ENCODE data around the gene CYSTM1.

CYSTM1 gene, protein sequence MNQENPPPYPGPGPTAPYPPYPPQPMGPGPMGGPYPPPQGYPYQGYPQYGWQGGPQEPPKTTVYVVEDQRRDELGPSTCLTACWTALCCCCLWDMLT

DNA sequence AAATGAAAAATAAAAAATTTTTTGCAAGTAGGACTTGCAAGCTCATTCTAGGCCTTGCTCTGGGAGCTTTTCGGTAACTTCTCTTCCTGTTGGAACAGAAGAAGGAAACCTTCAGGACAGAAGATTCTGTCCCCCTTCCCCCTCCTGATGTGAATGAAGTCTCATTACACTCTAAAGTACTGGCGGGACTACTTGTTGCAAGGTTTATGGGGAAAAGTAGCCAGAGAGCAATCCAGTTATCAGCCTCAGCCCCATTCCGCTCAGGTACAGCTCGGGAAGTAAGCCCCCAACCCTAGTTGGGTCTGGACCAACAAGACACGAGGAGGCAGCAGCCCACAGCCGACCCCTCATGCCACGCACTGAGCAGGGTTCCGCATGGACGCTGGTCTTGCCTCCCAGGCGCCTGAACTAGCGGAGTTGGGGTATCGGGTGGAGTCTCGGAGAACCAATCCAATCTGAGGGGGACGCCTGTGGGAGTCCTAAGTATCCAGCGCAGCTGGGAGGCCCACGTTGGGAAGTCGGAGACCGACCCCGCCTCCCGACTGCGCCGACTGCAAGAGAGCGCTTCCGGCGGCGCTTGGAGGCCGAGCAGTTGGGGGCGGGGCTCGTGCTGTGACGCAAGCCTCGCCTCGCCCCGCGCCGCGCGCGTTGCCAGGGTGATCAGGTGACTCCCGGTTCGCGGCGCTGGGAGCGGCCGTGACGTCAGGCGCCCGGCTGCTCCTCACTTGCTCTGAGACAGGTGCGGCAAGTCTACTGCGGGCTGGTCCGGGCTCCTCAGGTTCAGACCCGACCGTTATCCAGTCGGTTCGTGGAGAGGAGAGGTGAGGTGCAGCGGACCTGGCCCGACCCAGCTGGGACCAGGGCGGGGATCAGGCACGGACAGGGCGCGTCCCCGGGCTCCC, at the start of gene CYSTM1:
Gene CYSTM1, plus strand, starts transcription at position 724 of the 902 bp plus-strand sequence. CDS start 19,278 bp downstream, outside the sequence.
- Histone ChIP-seq H2AFZ (ENCODE audit: low read depth, low read length) (peak within 1 kb of the TSS; percentile 88), H3K9me3 (ENCODE audit: low read length) (no peaks in the 10 kb centered on the region), H3K36me3 (ENCODE audit: insufficient read depth, low read length) (no peaks in the 10 kb centered on the region), H3K27me3 (ENCODE audit: insufficient read depth, low read length) (no peaks in the 10 kb centered on the region), H3K4me1 (ENCODE audit: insufficient read depth, low read length) (peaks cover 10% of the 10 kb centered on the region), H3K4me3 (ENCODE audit: low read length) (peak within 1 kb of the TSS; percentile 68)

DNA sequence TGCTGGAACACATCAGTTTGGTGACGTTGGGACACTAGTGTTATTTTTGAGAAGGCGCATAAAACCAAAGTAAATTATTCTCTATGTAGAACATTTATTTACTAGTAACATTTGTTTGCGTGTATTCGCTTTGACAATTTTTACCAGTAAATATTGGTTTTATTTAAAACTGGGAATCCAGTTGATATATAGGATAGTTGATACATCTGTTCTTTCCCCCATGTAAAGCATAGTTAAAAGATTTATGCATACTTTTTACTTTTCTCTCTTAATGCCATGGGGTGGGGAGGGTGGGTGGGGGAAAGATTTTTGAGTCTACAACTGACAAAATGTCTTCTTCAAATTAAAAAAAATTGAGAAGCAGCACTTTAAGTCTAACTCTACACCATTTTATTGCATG, 49.4 kb upstream of the CYSTM1 start, which contains the start of gene IGIP:
Gene IGIP, plus strand, starts transcription at position 301 of the 400 bp plus-strand sequence. CDS start 2,540 bp downstream, outside the sequence.
- Histone ChIP-seq H3K4me3 (ENCODE audit: low read length) (no peak within 1 kb of the TSS), H3K36me3 (ENCODE audit: insufficient read depth, low read length) (no peaks in the 10 kb centered on the region), H3K4me1 (ENCODE audit: insufficient read depth, low read length) (no peaks in the 10 kb centered on the region), H2AFZ (ENCODE audit: low read depth, low read length) (no peak within 1 kb of the TSS), H3K9me3 (ENCODE audit: low read length) (no peaks in the 10 kb centered on the region), H3K27me3 (ENCODE audit: insufficient read depth, low read length) (peaks cover under 1% of the 10 kb centered on the region)

DNA sequence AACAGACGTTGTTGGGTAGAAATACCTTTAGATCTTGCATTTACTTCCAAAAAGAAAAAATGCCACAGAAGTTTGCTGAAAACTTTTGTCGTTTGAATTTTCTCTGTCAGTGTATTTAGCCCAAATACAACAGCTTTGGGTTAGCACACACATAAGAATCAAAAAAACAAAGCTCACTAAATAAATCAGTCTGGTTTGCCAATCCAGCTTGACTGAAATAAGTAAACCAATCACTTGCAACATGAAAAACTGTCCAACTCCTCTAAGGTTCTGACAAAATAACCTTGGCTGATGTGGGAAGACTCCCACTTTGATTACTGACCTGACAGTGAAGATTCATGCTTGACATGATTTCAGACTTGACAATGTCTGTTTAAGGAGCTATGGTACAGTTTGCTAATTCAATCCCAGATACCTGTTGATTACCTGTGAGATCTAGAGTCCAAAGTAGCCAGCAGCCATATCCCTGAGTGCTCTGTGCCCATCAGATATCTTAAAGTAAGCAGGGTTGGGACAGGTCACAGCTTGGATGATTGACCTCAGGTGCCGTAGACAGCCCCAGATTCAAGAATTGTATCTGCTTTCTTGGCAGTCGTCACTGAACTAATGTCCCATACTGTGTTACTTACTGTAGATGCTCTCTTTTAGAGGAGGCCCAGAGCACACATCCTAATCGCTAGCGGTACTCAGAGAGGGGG, 48.5 kb upstream of the CYSTM1 start:
- Histone ChIP-seq H3K27me3 (ENCODE audit: insufficient read depth, low read length) (peaks cover 3% of the 10 kb centered on the region), H3K4me1 (ENCODE audit: insufficient read depth, low read length) (no peaks in the 10 kb centered on the region), H3K9me3 (ENCODE audit: low read length) (no peaks in the 10 kb centered on the region), H3K4me3 (ENCODE audit: low read length) (no peak overlapping the region), H2AFZ (ENCODE audit: low read depth, low read length) (no peak overlapping the region), H3K36me3 (ENCODE audit: insufficient read depth, low read length) (no peaks in the 10 kb centered on the region)

DNA sequence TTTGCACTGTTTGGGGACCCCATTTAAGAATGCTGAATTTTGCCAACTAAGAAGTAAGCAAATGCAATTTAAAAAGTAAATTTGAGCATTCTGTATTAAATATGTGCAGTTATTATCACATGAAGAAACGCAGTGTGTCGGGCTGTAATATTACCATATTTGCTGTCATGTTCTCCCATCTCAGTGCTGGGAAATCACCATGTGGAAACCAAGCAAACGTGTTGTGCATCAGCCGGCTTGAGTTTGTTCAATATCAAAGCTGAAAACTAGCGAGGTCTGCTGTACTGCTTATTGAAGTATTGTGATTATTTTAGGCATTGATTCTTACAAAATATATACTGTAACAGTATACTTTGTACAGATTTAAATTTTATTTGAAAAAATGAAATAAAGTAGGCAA, 46.6 kb upstream of the CYSTM1 start:
- Histone ChIP-seq H3K4me3 (ENCODE audit: low read length) (no peak overlapping the region), H3K36me3 (ENCODE audit: insufficient read depth, low read length) (no peaks in the 10 kb centered on the region), H2AFZ (ENCODE audit: low read depth, low read length) (no peak overlapping the region), H3K4me1 (ENCODE audit: insufficient read depth, low read length) (no peaks in the 10 kb centered on the region), H3K27me3 (ENCODE audit: insufficient read depth, low read length) (peaks cover 19% of the 10 kb centered on the region), H3K9me3 (ENCODE audit: low read length) (no peaks in the 10 kb centered on the region)

DNA sequence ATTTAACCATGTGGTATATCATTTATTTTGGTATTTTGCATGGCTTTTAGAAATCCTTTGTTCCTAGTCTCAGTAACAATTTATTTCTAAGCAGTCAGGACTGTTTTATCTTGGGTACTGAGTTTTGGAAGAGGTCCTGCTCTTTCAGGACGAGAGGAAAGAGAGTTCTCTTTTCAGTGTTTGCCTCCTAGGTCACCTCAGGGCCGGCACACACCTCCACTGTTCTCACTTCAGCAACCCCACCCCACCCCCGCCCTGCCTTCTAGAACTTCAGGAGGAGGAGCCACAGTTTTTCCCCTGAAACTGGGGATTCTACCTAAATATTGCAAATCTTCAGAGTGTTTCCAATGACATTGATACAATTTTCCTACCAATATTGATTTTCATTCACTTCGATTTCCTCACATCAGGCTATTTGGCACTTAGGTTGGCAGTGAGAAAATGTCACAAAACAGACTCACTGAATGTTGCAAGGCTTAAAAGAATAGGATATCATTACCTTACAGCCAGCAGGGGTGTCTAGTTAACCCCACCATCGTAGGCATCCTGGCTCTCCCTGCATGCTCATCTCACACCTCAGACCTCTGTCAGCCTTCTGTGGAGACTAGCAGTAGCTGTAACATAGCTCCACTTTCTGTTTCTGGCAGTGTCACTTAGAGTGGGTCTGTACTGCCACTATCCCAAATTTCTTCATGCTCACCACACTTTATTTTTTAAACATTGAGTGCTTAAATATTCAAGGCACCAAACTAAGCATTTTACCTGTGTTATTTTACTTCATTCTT, 43.8 kb upstream of the CYSTM1 start:
- peaks cover 26% of the 10 kb centered on the region for H3K27me3 ChIP-seq (ENCODE audit: insufficient read depth, low read length)

DNA sequence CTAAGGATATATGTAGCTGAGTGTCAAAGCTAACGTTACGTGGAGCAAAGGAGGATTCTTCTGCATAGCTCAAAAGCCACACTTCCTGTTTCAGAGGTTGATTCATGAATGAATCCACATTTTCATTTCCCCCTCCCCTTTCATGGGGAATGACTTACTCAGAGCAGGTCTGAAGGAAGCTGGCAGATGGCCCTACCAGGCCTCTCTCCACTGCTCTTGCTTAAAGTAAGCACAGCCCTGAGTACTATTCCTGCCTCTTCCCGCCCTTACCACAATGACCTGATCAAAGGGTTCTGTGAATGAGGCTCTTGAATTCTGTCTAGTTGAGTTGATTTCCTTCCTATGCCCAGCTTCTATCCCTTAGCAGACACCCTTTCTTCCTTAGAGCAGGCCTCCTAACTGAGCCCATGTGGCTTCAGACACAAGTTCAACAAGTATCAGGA, 43.0 kb upstream of the CYSTM1 start:
- H3K27me3 ChIP-seq (ENCODE audit: insufficient read depth, low read length), result peaks cover 26% of the 10 kb centered on the region
- H3K4me1 ChIP-seq (ENCODE audit: insufficient read depth, low read length), result no peaks in the 10 kb centered on the region
- no peak overlapping the region for H2AFZ ChIP-seq (ENCODE audit: low read depth, low read length)
- H3K4me3 ChIP-seq (ENCODE audit: low read length), result no peak overlapping the region
- no peaks in the 10 kb centered on the region for H3K9me3 ChIP-seq (ENCODE audit: low read length)
- no peaks in the 10 kb centered on the region for H3K36me3 ChIP-seq (ENCODE audit: insufficient read depth, low read length)

More for the DNA sequence above, 43.8 kb upstream of the CYSTM1 start:
- Histone ChIP-seq H3K9me3 (ENCODE audit: low read length) (no peaks in the 10 kb centered on the region), H3K36me3 (ENCODE audit: insufficient read depth, low read length) (no peaks in the 10 kb centered on the region), H3K4me3 (ENCODE audit: low read length) (no peak overlapping the region), H3K4me1 (ENCODE audit: insufficient read depth, low read length) (no peaks in the 10 kb centered on the region), H2AFZ (ENCODE audit: low read depth, low read length) (no peak overlapping the region)

DNA sequence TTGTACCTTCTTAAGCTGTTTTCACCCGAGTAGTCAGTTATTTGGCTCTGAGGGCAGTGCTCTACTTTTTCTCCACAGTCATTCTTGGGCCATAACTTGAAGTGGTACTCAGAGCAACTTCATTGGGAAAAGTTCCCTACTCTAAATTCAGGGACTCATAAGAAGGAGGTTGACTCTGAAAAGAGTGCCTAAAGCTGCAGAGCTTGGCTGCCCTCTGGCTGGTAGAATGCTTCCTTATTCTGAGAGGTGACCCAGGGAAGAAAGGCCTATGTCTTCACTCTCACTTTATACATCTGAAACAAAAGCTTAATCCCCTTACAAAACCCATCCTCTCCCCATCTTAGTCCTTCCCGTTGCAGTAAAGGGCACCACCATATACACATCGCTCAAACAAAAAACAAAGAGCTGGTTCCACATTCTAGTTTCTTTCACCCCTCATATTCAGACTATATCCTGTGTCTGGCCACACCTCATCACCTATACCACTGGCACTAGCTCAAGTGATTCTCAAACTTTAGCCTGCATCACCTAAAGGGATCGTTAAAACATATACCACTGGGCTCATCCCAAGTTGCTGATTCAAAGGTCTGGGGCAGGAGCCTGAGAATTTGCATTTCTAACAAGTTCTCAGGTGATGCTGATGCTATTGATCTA, 41.3 kb upstream of the CYSTM1 start:
- Histone ChIP-seq H3K9me3 (ENCODE audit: low read length) (no peaks in the 10 kb centered on the region), H3K27me3 (ENCODE audit: insufficient read depth, low read length) (peaks cover 30% of the 10 kb centered on the region), H3K36me3 (ENCODE audit: insufficient read depth, low read length) (no peaks in the 10 kb centered on the region)

DNA sequence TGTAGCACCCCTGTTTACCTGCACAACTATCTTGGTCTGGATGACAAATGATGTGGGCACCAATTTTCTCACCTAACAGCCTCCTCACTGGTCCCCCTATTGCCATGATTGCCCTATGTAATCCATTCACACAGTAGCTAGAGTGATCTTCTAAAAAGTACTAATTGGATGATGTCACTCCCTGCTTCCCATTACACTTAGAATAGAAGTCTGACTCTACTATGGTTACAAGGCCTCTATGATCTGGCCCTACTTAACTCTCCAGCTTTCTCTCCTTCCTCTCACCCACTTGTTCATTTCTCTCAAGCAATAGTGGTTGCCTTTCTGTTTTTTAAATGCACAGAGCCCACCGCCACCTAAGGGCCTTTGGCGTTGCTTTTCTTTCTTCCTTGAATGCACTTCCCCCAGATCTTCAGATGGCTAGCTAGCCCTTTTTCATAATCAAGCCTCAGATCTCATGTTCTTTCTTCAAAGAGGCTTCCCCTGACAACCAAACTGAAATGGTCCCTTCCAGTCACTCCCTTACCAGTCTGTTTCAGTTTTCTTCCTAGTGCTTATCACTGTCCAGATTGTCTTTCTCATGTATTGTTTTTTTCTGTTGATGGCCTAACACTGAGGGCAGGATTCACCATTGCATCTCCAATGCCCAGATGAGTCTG, 40.6 kb upstream of the CYSTM1 start:
- Histone ChIP-seq H2AFZ (ENCODE audit: low read depth, low read length) (no peak overlapping the region), H3K27me3 (ENCODE audit: insufficient read depth, low read length) (peaks cover 30% of the 10 kb centered on the region), H3K9me3 (ENCODE audit: low read length) (no peaks in the 10 kb centered on the region), H3K4me1 (ENCODE audit: insufficient read depth, low read length) (no peaks in the 10 kb centered on the region), H3K36me3 (ENCODE audit: insufficient read depth, low read length) (no peaks in the 10 kb centered on the region), H3K4me3 (ENCODE audit: low read length) (no peak overlapping the region)

More for the DNA sequence above, 41.3 kb upstream of the CYSTM1 start:
- no peaks in the 10 kb centered on the region for H3K4me1 ChIP-seq (ENCODE audit: insufficient read depth, low read length)
- H2AFZ ChIP-seq (ENCODE audit: low read depth, low read length), result no peak overlapping the region
- no peak overlapping the region for H3K4me3 ChIP-seq (ENCODE audit: low read length)

DNA sequence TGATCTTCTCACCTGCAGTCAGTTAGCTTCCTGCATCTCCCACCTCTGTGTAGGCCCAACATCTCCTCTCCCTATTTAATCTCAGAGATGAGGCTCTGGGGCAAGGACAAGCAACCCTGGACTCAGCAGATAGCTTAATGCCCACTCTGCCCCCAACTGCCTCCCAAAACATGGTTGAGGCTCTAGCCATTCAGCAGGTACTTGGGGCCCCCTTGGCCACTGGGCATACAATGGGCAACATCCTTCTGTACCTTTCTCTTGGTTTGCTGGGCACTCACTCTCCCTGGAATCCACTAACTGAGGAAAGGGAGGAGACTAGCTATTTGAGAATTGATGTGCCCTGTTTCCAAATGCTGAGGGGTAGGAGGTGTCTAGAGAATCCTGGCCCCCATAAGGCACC, 39.9 kb upstream of the CYSTM1 start:
- Histone ChIP-seq H3K27me3 (ENCODE audit: insufficient read depth, low read length) (peaks cover 33% of the 10 kb centered on the region), H3K4me3 (ENCODE audit: low read length) (no peak overlapping the region), H3K36me3 (ENCODE audit: insufficient read depth, low read length) (no peaks in the 10 kb centered on the region), H2AFZ (ENCODE audit: low read depth, low read length) (no peak overlapping the region), H3K4me1 (ENCODE audit: insufficient read depth, low read length) (no peaks in the 10 kb centered on the region), H3K9me3 (ENCODE audit: low read length) (no peaks in the 10 kb centered on the region)

DNA sequence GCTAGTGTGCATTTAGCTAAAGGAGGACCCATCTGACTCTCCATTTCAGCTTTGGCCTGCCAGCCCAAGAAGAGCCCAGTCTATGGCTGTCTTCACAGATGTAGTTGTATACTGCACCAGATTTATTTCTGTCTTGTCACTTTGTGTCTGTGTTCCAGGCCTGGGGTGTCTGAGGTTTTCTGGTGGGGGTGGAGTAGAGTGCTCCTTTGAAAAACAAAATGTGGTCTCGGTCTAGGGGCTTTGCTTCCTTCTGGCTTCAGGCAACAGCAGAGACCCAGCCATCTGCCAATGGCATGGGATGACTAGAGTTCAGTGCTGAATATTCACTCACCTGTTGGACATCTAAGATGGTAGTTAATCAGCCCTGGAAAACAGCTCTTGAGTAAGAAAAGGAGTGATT, 38.4 kb upstream of the CYSTM1 start:
- Histone ChIP-seq H2AFZ (ENCODE audit: low read depth, low read length) (no peak overlapping the region), H3K9me3 (ENCODE audit: low read length) (no peaks in the 10 kb centered on the region), H3K36me3 (ENCODE audit: insufficient read depth, low read length) (no peaks in the 10 kb centered on the region)

DNA sequence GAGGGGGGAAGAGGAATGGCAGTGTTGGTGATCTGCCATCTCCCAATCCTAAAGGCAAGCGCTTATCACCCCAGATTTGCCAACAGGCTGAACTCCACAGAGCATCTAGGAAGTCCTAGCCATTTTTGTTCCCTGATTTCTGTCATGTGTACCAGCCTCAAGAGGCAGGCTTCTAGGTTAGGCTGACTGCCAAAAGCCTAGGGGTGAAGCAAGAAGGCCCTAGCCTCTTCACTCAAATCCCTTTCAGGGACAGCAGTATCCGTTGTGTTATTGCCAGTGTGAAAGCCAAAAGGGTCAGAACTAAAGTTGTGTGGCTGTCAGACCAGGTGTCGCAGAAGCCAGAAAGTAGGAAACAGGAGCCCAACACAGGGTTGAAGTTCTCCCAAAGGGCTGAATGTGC, 34.6 kb upstream of the CYSTM1 start:
- peaks cover 36% of the 10 kb centered on the region for H3K27me3 ChIP-seq (ENCODE audit: insufficient read depth, low read length)
- no peak overlapping the region for H2AFZ ChIP-seq (ENCODE audit: low read depth, low read length)
- peaks cover under 1% of the 10 kb centered on the region for H3K4me1 ChIP-seq (ENCODE audit: insufficient read depth, low read length)
- no peaks in the 10 kb centered on the region for H3K9me3 ChIP-seq (ENCODE audit: low read length)
- H3K4me3 ChIP-seq (ENCODE audit: low read length), result no peak overlapping the region
- H3K36me3 ChIP-seq (ENCODE audit: insufficient read depth, low read length), result no peaks in the 10 kb centered on the region

More for the DNA sequence above, 38.4 kb upstream of the CYSTM1 start:
- H3K27me3 ChIP-seq (ENCODE audit: insufficient read depth, low read length), result peaks cover 41% of the 10 kb centered on the region
- H3K4me3 ChIP-seq (ENCODE audit: low read length), result no peak overlapping the region
- H3K4me1 ChIP-seq (ENCODE audit: insufficient read depth, low read length), result no peaks in the 10 kb centered on the region

DNA sequence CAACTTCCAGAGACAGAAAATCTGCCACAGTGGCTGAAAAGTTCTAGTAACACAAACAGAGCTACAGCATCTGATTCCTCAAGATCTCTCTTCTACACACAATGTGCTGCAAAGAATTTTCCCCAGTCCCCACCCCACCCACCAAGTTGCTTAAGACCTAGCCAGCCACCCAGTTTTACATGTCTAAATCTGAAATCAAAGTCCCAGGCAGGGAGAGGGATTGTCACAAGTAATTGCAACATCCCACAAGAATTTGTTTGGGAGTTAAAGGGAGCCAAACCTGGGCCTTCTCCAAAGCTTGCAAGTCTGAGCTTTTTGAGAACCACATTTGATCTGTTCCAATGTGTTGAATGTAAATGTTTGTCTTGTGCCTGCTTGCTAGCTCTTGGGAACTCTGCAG, 33.7 kb upstream of the CYSTM1 start:
- no peaks in the 10 kb centered on the region for H3K9me3 ChIP-seq (ENCODE audit: low read length)
- H3K36me3 ChIP-seq (ENCODE audit: insufficient read depth, low read length), result no peaks in the 10 kb centered on the region
- peaks cover 42% of the 10 kb centered on the region for H3K27me3 ChIP-seq (ENCODE audit: insufficient read depth, low read length)
- no peak overlapping the region for H3K4me3 ChIP-seq (ENCODE audit: low read length)
- H3K4me1 ChIP-seq (ENCODE audit: insufficient read depth, low read length), result peaks cover 6% of the 10 kb centered on the region
- H2AFZ ChIP-seq (ENCODE audit: low read depth, low read length), result no peak overlapping the region
